ELF-1 (cell line): ENCODE data around the gene MBTPS1.

ENCODE experiments used
- DNase-seq: peaks from one replicate; pipeline ENCODE4 v3.0.0-alpha.2; 2016; ENCODE audit warnings: low read depth, low spot score

MBTPS1 gene

DNA sequence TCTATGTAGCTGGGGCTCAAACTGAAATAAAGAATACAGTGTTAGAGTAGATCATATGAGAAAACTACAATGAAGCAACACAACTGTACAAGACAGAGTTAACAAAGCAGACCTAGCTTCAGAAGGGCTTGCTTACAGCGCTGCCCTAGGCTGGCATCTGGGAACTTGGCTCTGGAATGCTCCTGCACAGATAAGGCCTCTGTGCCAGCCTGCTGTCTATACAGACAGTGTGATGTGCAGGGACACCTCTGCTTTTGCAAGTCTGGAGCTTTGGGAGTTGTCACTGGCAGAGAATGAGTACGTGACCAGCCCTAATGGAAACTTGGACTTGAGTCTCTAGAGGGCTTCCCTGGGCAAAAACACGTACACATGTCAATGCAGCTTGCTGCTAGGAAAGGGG lies 42.0 kb downstream of the MBTPS1 start:
- no peak for DNase-seq

GRCh38 chr16:84072014-84072413 lies 44.7 kb downstream of the MBTPS1 start:
- no peak for DNase-seq

GRCh38 chr16:84071121-84071520 lies 45.6 kb downstream of the MBTPS1 start:
- no peak for DNase-seq

- no peak for DNase-seq
These were observed 47.2 kb downstream of the MBTPS1 start for GRCh38 chr16:84069540-84069939.

DNA sequence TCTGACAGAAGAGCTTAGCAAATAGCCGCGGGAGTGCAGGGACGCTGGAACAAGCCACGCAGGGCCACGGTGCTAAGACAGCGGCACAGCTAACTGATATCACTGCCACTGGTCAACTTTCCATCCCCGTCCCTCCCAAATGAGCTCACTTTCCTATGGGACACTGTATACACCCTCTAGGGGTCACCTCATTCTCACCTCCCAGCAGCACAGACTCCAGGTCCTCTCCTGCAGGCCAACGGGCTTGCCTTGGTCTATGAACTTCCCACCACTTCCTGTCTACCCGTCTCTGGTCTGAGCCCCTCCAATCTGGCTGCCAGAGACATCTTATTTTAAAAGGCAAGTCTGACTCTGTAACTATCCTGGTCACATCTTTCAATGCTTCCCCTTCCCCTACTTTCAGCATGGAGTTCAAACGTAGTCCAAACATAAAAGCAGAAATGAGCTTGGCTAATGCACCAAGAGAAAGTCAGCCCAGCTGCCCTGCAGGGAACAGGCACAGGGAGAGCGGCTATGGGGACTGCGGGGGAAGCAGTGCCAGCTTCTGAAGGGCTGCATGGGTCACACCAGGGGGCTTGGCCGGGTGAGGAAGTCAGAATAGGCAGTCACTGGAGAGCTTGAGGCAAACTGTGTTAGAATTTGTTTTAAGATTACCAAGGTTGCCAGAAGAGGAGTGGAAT lies 47.8 kb downstream of the MBTPS1 start:
- DNase-seq, result no peak

DNA sequence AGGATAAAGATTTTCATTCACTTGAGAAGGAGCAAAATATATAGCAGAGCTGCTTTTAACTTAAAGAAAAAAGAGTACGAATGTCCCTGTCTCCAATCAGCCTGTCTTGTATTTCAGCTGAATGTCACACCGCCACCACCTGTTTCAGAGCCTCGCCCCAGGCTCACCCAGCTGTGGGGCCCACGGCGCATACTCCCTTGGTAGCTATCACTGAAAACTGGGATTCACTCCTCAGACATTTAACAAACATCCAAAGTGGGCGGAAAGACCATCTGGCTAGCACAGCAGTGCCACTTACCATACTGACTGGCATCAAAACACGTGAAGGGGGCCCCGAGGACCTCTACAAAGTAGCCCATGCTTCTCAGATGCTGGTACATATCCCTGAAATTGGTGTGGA lies 48.7 kb downstream of the MBTPS1 start:
- DNase-seq, result no peak

DNA sequence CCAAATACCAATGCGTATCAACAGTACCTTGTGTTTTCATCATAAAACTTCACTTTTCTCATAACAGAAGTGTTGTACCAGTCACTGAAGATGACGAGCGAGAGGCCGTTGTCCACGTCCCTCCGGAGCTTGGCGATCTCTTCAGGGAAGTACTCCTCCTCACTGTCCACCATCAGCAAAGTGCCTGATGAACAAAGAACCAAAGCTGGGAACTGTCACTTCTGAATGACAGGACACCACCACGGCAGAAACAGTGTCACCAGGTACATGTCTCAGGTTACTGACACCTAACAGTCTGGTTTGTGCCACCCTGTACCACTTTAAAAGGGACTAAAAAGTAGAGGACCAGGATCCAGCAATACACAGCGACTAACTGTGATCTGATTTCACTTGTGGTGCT lies 49.1 kb downstream of the MBTPS1 start:
- no peak for DNase-seq

DNA sequence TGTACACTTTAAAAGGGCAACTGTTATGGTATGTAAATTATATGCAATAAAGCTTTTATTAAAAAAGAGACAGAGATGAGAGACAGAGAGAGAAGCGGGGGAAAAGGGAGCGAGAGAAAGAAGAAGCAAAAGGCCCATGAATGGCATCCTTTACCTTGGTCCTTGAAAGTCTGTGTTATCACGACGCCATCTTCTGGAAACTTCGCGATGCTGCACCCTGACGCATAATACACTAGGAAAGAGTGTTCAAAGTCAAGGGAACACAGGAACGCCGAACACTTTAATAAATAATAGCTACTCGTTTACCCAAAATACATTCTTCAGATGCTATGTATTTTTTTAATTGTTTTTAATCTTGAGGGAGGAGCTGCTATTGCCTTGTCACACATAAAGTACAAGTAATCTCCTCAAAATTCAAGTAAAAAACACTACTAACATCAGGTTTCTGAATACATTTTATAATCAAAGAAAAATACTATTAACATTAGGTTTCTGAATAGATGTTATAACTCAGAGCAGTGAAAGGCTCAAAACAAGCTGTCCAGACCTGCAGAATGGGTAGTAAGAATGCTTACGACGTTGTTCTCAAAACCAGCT lies 51.1 kb downstream of the MBTPS1 start:
- DNase-seq, result peak; percentile 50

DNA sequence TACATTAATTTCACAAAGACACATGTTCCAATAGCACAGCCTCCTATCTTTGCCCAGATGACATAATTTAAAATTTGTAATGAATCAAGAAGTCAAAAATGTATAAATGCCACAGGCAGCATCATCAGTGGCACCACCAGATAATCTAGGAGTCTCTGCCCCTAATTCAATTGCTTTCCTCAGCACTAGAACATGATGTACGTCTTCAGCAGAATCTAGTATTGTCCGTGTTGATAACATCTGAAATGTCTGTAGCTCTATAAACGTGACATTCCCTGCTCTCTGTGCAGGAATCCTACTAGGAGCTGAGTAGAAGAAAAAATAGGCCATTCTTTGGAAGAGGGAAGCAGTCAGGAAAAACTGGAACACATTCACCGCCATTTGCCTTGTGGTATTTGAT lies 52.8 kb downstream of the MBTPS1 start:
- no peak for DNase-seq

DNA sequence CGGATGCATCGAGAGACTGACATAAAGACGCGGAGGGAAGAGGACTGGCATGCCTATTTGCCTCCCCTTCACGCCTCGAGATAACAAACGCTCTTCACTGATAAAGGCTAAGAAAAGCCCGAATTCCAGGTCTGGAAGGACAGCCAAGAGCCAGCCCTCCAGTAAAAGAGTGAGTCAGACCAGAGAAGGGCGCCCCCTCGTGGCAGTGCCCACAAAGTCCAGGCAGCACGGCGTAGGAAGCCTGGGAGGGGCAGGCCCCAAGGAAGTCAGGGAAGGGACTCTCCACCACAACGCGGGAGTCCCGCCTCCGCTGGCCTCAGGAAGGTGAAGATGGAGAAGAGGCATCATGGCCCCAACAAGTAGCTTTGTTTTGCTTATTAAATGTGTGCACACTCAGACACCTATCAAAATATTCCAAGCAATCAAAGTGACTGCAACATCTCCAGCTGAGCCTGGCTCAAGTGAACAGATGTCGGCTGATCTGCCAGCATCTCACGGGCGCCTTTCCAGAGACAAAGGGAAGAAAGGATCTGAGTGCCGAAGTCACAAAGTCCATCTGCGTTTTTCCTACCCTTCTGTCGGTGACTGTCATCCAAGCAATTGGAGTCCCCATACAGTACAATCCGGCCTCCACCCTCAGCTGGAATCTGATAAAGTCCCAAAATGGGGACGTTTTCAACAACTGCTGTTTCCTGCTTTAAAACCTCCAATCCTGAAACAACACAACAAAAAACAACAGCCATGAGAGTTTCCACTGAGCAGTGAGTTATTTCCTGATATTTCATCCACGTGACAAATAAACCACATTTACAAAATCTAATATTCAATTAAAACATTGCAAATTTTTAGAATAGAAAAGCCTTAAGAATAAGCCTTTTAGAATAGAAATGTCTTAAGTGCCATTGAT lies 53.8 kb downstream of the MBTPS1 start:
- peak; percentile 98 for DNase-seq

- DNase-seq, result no peak
These were observed 55.4 kb downstream of the MBTPS1 start for GRCh38 chr16:84061236-84061819.

DNA sequence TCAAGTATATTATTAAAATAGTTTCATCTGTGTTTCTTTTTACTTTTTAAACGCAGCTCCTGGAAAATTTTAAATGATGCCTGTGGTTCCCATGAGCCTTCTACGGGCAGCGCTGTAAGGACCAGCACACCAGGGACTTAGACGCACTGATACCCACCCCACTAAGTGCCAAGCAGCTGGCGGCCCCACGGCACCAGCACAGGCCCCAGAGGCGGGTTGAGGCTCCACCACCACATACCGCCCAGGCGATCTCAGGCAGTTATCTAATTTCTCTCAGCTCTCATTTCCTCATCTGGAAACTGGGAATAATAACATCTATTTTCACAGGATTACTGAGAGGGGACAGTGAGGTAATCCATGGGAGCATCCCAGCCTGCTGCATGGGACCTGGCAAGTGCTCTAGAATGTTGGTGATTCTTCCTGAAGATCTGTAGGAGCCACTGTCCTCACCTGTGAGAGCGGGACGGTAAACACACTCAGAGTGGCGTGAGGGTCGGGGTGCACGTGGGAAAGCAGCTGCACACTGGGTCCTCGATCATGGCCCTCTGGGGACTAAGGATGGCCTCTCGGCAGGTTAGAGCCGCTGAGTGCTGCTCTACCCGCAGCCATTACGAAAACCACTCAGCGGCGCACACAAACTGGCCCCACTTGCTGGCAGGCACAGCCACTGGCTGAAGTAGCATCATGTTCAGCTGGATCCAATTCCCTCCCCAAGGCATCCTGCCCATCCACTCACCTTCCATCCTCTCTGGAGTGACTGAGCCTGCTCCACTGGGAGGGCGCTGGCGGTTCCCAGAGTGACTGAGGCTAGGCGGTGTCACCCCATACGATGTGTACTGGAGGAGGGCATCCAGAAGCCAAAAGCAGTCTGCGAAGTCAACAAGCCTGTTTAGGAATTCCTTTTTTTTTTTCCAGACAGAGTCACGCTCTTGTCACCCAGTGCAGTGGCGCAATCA lies 56.5 kb downstream of the MBTPS1 start:
- DNase-seq, result no peak

GRCh38 chr16:84059111-84059510 lies 57.6 kb downstream of the MBTPS1 start:
- DNase-seq, result no peak

- no peak for DNase-seq
These were observed 58.1 kb downstream of the MBTPS1 start for GRCh38 chr16:84058664-84059063.

DNA sequence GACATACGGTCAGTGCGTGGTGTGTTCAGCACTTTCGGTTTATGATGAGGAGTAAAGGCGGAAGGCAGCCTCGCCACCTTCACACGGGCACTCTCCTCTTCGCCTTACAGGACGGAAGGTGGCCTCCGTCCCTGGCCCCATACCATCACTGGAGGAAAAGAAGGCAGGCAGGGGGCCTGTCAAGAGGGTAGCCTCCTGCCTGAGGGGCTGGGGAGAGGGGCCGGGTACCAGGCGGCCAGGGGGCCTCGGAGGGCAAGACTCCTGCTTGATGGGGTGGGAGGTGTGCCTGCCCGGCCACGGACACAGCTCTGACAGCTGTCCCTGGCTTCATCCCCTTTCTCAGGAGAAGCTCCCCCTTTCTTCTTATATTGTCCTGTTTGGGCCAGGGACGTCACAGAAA lies 58.5 kb downstream of the MBTPS1 start:
- DNase-seq, result no peak

DNA sequence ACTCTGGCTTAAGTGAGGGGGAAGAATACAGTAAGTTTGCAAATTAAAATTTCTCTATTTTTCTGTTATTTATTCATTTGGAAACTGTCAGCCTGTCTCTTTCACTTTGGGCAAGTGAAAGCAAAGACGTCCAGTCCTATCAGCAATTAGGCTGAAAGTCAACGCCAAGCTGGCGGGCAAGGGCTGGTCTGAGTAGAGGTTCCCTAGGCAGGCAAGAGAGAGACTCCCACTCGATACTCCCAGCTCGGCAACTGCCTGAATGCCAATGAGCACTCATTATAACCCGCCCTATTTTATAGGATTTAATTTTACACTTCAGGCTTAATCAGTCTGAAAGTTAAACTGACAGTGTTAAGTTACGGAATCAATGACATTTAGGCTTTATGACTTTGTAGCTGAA lies 59.8 kb downstream of the MBTPS1 start:
- no peak for DNase-seq

DNA sequence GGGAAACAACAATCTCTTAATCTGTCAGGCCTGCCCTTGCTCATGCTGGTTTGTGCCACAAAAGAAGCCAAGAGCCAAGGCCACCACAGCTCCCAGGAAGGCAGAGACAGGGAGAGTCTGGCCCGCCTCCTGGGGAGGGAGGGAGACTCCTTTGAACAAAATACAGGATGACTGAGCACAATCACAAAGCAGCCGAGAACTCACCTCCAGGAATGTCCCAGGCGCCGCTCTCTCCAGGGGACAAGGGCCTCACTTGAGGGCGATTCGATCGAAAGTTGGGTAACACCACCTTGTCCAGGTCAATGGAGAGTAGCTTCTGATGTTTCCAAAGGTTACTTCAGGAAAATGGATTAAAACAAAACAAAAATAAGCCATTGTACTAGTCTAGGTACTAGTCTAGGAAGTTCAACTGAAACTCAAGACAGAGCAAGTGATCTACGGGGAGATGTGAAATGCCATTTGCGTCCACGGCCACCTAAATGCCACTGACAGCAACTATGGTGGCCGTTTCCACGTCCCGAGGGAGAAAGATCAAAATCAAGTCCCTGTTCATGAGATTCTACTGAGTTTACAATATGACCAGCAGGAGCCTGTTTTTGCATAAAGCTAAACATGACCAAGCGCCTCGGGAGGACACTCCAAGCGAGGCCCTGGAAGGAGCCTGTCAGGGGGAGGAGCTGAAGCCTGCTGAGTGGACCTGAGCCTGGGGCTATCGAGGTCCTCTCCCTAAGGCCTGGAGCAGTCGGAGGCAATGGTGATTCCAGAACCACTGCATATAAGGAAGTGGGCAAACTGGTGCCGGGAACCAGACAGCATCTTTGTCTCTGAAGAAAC lies 60.7 kb downstream of the MBTPS1 start:
- peak; percentile 82 for DNase-seq

GRCh38 chr16:84055366-84055765 lies 61.4 kb downstream of the MBTPS1 start:
- DNase-seq, result no peak

DNA sequence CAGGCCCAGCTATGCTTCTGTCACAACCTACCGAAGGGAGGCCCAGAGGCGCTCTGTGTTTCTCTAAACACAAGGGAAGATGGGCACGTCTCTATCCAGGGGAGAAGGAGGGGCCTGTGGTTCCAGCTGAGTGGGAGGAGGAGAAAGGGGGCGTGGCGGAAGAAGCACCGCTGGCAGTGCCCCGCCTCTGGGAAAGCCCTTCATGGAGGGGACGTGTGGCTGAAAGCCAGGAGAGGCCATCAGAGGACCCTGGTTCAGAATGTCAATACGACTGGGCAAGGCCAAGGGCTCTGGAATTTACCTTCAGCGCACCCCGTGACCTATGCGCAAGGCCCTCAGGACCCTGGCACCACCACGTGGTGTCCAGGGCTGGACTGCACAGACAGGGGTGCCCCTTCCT lies 61.8 kb downstream of the MBTPS1 start:
- DNase-seq, result peak; percentile 92

DNA sequence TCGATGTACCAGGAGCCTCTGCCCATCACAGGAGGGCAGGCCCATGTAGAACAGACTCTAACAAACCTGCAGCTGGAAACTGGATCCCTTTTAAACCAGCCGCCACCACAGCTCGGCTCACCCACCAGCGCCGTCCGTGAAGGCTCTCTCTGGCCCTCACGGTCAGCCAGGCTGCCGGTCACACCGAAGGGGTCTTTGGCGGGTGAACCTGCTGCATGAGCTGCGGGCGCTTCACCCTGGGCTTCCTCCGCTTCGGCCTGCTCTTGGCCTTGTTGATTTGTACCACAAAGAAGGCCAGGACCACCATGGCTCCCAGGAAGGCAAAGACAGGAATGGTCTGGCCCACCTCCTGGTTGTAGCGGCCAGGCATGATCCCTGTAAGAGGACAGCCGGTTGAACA lies 62.5 kb downstream of the MBTPS1 start:
- no peak for DNase-seq
